ENCODE results near the gene BCDIN3D. TPM values are rescaled to one million over a fixed set of nuclear protein-coding genes. Genes with fewer than 3 reads are reported as not detected.

Gene BCDIN3D
- total and polyA plus RNA-seq, 4 donors, result 2.6 to 4.4 (median 3.0) TPM

DNA sequence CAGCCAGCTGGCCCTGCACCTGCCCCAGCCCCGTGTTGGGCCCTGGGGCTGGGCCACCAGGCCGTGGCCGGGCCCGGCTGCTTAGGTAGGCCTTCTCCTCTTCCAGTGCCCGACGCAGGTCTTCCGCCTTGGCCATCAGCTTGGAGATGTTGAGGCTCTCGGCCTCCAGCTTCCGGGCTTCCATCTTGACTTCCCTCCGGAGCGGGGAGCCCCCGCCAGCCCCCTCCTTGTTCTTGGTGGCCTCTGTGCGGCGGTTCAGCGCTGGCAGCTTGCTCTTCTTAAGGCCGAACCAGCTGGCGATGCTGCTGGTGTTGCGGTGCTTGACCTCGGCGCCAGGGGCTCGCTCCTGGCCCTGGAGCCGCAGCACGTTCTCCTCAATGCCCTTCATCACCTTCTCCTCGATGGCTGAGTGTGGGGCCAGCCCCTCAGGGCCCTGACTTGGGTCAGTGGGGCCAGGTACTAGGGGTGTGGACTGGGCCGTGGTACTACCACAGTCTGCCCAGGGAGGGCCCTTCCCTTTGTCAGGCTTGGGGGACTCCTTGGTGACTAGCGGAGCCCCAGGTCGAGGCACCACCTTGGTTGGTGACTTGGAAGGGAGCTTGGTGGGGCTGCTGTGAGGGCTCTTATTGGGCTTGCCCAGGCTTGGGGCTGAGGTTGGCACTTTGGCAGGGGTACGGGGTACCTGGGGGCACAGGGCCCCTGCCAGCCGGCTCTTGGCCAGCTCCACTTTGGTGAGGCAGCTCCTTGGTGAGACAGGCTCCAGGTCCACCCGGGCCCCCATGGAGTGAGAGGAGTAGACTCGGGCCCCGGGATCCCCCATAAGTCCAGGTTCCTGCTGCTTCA is 47.9 kb downstream of the BCDIN3D start:
- ATAC-seq (ENCODE audit: insufficient read depth, low FRiP score), result no peak

DNA sequence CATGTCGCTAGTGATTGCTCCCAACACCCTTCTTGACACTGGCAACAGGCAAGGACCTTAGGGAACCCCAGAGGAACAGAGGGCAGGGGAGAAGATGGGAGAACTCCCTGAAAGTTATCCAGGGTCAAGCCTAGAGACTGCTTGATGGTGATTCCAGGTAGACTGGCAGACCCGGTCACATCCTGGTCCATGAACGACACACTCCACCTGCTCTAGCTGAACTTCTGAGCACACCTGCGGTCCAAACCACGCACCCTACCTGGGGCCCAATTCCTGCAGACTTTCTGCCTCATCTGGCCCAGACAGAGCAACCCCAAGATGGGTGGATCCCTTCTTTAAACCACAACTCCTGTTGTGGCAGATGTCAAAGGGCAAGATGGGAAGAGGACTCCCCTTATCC is 48.9 kb downstream of the BCDIN3D start:
- Histone ChIP-seq H3K9ac (ENCODE audit: insufficient read depth in 1 of 2, low read length in 2 of 2) (no peak overlapping the region), H3K27me3 (ENCODE audit: control insufficient read depth in 3 of 3, insufficient read depth in 3 of 3, low read length in 2 of 3) (no peaks in the 10 kb centered on the region), H3K4me1 (ENCODE audit: control insufficient read depth in 5 of 5, insufficient read depth in 5 of 5, low read length in 5 of 5) (peaks cover 0 to 6% (median 0%) of the 10 kb centered on the region in 5 donors), H3K27ac (ENCODE audit: low read depth in 1 of 2, low read length in 1 of 2) (no peak overlapping the region), H3K4me3 (no peak overlapping the region), H3K9me3 (ENCODE audit: control insufficient read depth in 4 of 4, insufficient read depth in 3 of 4, low read length in 3 of 4) (no peaks in the 10 kb centered on the region), H3K36me3 (ENCODE audit: control insufficient read depth in 4 of 4, insufficient read depth in 4 of 4, low read length in 4 of 4) (peaks cover 8 to 60% (median 13%) of the 10 kb centered on the region in 4 donors)
- TF ChIP-seq, protein P1, sequence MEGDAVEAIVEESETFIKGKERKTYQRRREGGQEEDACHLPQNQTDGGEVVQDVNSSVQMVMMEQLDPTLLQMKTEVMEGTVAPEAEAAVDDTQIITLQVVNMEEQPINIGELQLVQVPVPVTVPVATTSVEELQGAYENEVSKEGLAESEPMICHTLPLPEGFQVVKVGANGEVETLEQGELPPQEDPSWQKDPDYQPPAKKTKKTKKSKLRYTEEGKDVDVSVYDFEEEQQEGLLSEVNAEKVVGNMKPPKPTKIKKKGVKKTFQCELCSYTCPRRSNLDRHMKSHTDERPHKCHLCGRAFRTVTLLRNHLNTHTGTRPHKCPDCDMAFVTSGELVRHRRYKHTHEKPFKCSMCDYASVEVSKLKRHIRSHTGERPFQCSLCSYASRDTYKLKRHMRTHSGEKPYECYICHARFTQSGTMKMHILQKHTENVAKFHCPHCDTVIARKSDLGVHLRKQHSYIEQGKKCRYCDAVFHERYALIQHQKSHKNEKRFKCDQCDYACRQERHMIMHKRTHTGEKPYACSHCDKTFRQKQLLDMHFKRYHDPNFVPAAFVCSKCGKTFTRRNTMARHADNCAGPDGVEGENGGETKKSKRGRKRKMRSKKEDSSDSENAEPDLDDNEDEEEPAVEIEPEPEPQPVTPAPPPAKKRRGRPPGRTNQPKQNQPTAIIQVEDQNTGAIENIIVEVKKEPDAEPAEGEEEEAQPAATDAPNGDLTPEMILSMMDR (IDR thresholded peaks at IDR 0.05; ENCODE audit: control extremely low read depth, extremely low read depth), result no peak
- DNase-seq (no peak), ATAC-seq (ENCODE audit: insufficient read depth, low FRiP score) (no peak)
- 95 to 96% methylated on average over 5 of the region's 5 CpGs for WGBS, 2 donors

More for the DNA sequence above, 47.9 kb downstream of the BCDIN3D start:
- Histone ChIP-seq H3K27ac (ENCODE audit: low read depth in 1 of 2, low read length in 1 of 2) (no peak overlapping the region), H3K9me3 (ENCODE audit: control insufficient read depth in 4 of 4, insufficient read depth in 3 of 4, low read length in 3 of 4) (no peaks in the 10 kb centered on the region), H3K36me3 (ENCODE audit: control insufficient read depth in 4 of 4, insufficient read depth in 4 of 4, low read length in 4 of 4) (peaks cover 8 to 61% (median 12%) of the 10 kb centered on the region in 4 donors), H3K4me3 (no peak overlapping the region), H3K9ac (ENCODE audit: insufficient read depth in 1 of 2, low read length in 2 of 2) (no peak overlapping the region), H3K4me1 (ENCODE audit: control insufficient read depth in 5 of 5, insufficient read depth in 5 of 5, low read length in 5 of 5) (peaks cover 0 to 6% (median 0%) of the 10 kb centered on the region in 5 donors), H3K27me3 (ENCODE audit: control insufficient read depth in 3 of 3, insufficient read depth in 3 of 3, low read length in 2 of 3) (no peaks in the 10 kb centered on the region)
- 93 to 98% methylated on average over 32 of the region's 32 CpGs for WGBS, 2 donors
- DNase-seq, result no peak
- TF ChIP-seq, protein P1 (IDR thresholded peaks at IDR 0.05; ENCODE audit: control extremely low read depth, extremely low read depth), result no peak

DNA sequence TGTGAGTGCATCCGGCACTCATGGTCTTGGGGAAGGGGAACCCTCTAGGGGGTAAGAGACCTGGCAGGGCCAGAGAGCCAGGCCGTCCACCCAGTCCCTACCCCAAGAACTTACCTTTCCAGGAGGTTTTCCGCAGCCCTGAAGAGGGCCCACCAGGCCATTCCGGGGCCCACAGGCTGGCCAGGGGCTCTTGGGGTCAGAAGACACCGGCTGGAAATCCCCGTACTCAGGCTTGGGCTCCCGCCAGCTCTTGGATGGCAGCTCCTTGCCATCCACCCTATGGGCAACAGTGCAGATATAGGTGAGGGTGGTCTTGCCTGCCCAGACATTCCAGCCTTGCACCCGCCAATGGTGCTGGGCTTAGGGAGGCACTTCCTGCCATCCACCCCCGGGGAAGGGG is 49.3 kb downstream of the BCDIN3D start:
- Histone ChIP-seq H3K4me3 (no peak overlapping the region), H3K27me3 (ENCODE audit: control insufficient read depth in 3 of 3, insufficient read depth in 3 of 3, low read length in 2 of 3) (no peaks in the 10 kb centered on the region), H3K9ac (ENCODE audit: insufficient read depth in 1 of 2, low read length in 2 of 2) (no peak overlapping the region), H3K4me1 (ENCODE audit: control insufficient read depth in 5 of 5, insufficient read depth in 5 of 5, low read length in 5 of 5) (peaks cover 0 to 6% (median 0%) of the 10 kb centered on the region in 5 donors), H3K36me3 (ENCODE audit: control insufficient read depth in 4 of 4, insufficient read depth in 4 of 4, low read length in 4 of 4) (peaks cover 8 to 58% (median 11%) of the 10 kb centered on the region in 4 donors), H3K27ac (ENCODE audit: low read depth in 1 of 2, low read length in 1 of 2) (no peak overlapping the region), H3K9me3 (ENCODE audit: control insufficient read depth in 4 of 4, insufficient read depth in 3 of 4, low read length in 3 of 4) (no peaks in the 10 kb centered on the region)
- ATAC-seq (ENCODE audit: insufficient read depth, low FRiP score) (peak; percentile 5), DNase-seq (no peak)
- TF ChIP-seq, protein P1 (IDR thresholded peaks at IDR 0.05; ENCODE audit: control extremely low read depth, extremely low read depth), result no peak
- WGBS, 2 donors, result 93 to 94% methylated on average over 8 to 9 of the region's 9 CpGs

Data from lung (tissue), 12 donors.